CD4-positive, alpha-beta T cell (primary cell): ENCODE measurements around the gene VAMP5. TPM values are rescaled to one million over a fixed set of nuclear protein-coding genes. Genes with fewer than 3 reads are reported as not detected.

Experiments used
- ATAC-seq: fragments of 200-7000 bp; cut with Tn5 transposase; one replicate; pipeline ENCODE4 v1.10.0; 2022; ENCODE audit warnings: mild to moderate bottlenecking; ENCODE audit not compliant: poor library complexity
- CTCF ChIA-PET: fragments of 350-600 bp; sonication (Branson Sonifier 250); formaldehyde crosslinking; loops from one replicate; lab custom pipeline; 2021; ENCODE audit warnings: antibody characterized with exemption, inconsistent platforms; lab: Charles Lee
- POLR2A ChIA-PET: fragments of 350-600 bp; sonication (Branson Sonifier 250); formaldehyde crosslinking; loops from one replicate; lab custom pipeline; 2021; ENCODE audit warnings: antibody characterized with exemption, inconsistent platforms; lab: Charles Lee
- DNase-seq, 14 experiments: peaks; one replicate each; pipeline ENCODE4 v3.0.0-alpha.2; 2013 to 2020; ENCODE audit warnings: mixed read lengths in 2 of 14
- H3K27ac ChIP-seq, 2 donors: one replicate each; pipeline versions ENCODE4 v1.5.1 to v1.7.0; 2013; ENCODE audit warnings: low read length in 2 of 2, low read depth in 1 of 2, mild to moderate bottlenecking in 1 of 2
- H3K27me3 ChIP-seq, 2 experiments: 1 replicate in 1 of 2; 2 replicates in 1 of 2; pipeline versions ENCODE4 v1.6.1 to v1.7.0; 2013; ENCODE audit warnings: low read length in 2 of 2, control low read depth in 1 of 2, mild to moderate bottlenecking in 1 of 2, moderate library complexity in 1 of 2; ENCODE audit not compliant: insufficient read depth in 2 of 2, control insufficient read depth in 1 of 2
- H3K36me3 ChIP-seq: one replicate; pipeline ENCODE4 v1.6.1; 2013; ENCODE audit warnings: low read length, control low read depth; ENCODE audit not compliant: insufficient read depth
- H3K4me1 ChIP-seq: one replicate; pipeline ENCODE4 v1.6.1; 2013; ENCODE audit warnings: low read length, control low read depth; ENCODE audit not compliant: insufficient read depth
- H3K4me3 ChIP-seq: one replicate; pipeline ENCODE4 v1.5.1; 2013; ENCODE audit warnings: mild to moderate bottlenecking, low read length, moderate library complexity
- H3K9me3 ChIP-seq, 2 experiments: 1 replicate in 1 of 2; 2 replicates in 1 of 2; pipeline versions ENCODE4 v1.6.1 to v1.7.0; 2013; ENCODE audit warnings: low read length in 2 of 2, mild to moderate bottlenecking in 2 of 2, control low read depth in 1 of 2, moderate library complexity in 1 of 2; ENCODE audit not compliant: control insufficient read depth in 1 of 2, insufficient read depth in 1 of 2
- H3K27ac Mint-ChIP-seq: one replicate; pipeline ENCODE4 v1.8.0; 2020; ENCODE audit warnings: mixed read lengths
- H3K27me3 Mint-ChIP-seq: one replicate; pipeline ENCODE4 v1.8.0; 2021; ENCODE audit warnings: mixed read lengths
- H3K36me3 Mint-ChIP-seq: one replicate; pipeline ENCODE4 v1.8.0; 2021; ENCODE audit warnings: low read depth, mixed read lengths
- H3K4me1 Mint-ChIP-seq: one replicate; pipeline ENCODE4 v1.8.0; 2021; ENCODE audit warnings: low read depth, mixed read lengths
- H3K4me3 Mint-ChIP-seq: one replicate; pipeline ENCODE4 v1.8.0; 2020; ENCODE audit warnings: mild to moderate bottlenecking, mixed read lengths
- H3K9me3 Mint-ChIP-seq: one replicate; pipeline ENCODE4 v1.8.0; 2020; ENCODE audit warnings: mixed read lengths
- intact Hi-C, 2 experiments: fragments of 100-400 bp; cut with DNase I in 1 of 2; cut with micrococcal nuclease in 1 of 2; formaldehyde crosslinking; loops; one replicate each; pipeline versions ENCODE4 v1.15.1 to v1.9.0; 2023 to 2025; cut with DNase I, micrococcal nuclease
- total RNA-seq, 174 experiments: library from RNA in 2 of 174; stranded (reverse) in 2 of 174; gene quantifications; one replicate each; pipeline ENCODE4 v1.2.3 and lab custom pipeline; 2021 to 2026
- TF ChIP-seq, protein P1 (sequence below): fragments of 200-600 bp; IDR thresholded peaks from one replicate; pipeline ENCODE4 v1.8.0; 2022; ENCODE audit warnings: antibody characterized with exemption, mild to moderate bottlenecking

The VAMP5 gene
- total RNA-seq, 2 experiments from 2014 or later, result 17.0 to 17.2 TPM

DNA sequence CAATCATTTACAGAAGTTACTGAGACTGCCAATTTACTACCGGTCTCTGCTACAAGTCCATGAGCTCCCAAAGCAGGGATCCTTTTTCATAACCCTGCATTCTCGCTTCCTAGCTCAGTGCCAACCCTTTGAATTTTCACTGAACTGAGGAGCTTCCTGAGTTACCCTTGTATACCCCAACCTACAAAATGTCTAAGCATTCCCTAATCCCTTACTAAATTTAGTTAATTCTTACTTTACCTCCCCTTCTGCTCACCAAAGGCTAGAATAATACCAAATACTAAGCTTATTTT, 35.7 kb upstream of the VAMP5 start:
- H3K27ac Mint-ChIP-seq, result no peak overlapping the region
- no peak overlapping the region for H3K27ac ChIP-seq
- no peaks in the 10 kb centered on the region for H3K27me3 Mint-ChIP-seq
- H3K36me3 Mint-ChIP-seq, result peaks cover 79% of the 10 kb centered on the region
- no peaks in the 10 kb centered on the region for H3K27me3 ChIP-seq
- peaks cover 60% of the 10 kb centered on the region for H3K36me3 ChIP-seq
- H3K4me3 ChIP-seq, result no peak overlapping the region
- ChIA-PET CTCF (interaction anchor here (0.6 to 4.2 kb wide), 3 partner anchors 7 to 128 kb away, joined by 3 to 42 read pairs (median 4); partner anchors contain the start of gene MAT2A), POLR2A (interaction anchor here (0.7 to 5.0 kb wide), 5 partner anchors 10 to 143 kb away, joined by 3 to 38 read pairs (median 4); partner anchors contain the start of genes GGCX and MAT2A)
- no peaks in the 10 kb centered on the region for H3K9me3 ChIP-seq
- peaks cover 4% of the 10 kb centered on the region for H3K4me1 ChIP-seq
- TF ChIP-seq, protein P1, sequence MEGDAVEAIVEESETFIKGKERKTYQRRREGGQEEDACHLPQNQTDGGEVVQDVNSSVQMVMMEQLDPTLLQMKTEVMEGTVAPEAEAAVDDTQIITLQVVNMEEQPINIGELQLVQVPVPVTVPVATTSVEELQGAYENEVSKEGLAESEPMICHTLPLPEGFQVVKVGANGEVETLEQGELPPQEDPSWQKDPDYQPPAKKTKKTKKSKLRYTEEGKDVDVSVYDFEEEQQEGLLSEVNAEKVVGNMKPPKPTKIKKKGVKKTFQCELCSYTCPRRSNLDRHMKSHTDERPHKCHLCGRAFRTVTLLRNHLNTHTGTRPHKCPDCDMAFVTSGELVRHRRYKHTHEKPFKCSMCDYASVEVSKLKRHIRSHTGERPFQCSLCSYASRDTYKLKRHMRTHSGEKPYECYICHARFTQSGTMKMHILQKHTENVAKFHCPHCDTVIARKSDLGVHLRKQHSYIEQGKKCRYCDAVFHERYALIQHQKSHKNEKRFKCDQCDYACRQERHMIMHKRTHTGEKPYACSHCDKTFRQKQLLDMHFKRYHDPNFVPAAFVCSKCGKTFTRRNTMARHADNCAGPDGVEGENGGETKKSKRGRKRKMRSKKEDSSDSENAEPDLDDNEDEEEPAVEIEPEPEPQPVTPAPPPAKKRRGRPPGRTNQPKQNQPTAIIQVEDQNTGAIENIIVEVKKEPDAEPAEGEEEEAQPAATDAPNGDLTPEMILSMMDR, result no peak
- H3K9me3 Mint-ChIP-seq, result no peaks in the 10 kb centered on the region
- no peak overlapping the region for H3K4me3 Mint-ChIP-seq
- no peak for ATAC-seq
- peaks cover 7% of the 10 kb centered on the region for H3K4me1 Mint-ChIP-seq
- intact Hi-C loops, result no loop called here
- DNase-seq, result no peak

DNA sequence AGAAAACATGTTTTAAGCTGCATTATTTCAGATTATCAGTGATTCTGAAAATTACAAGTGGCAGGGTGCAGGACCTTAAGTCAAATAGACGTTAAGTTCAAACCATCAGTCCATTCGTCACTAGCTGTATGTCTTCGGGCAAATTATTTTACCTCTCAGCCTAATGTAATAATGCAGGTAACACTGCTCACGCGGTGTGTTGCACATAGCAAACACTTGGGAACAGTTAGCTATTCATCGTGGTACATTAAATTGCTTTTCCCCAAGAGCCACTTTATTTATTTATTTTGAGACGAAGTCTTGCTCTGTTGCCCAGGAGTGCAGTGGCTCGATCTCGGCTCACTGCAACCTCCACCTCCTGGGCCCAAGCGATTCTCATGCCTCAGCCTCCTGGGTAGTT, 35.1 kb upstream of the VAMP5 start:
- CTCF ChIA-PET, result interaction anchor here (0.6 to 4.2 kb wide), 3 partner anchors 8 to 128 kb away, joined by 3 to 42 read pairs (median 4); partner anchors contain the start of gene MAT2A
- H3K27me3 Mint-ChIP-seq, result no peaks in the 10 kb centered on the region
- no peak for ATAC-seq
- peaks cover 4% of the 10 kb centered on the region for H3K4me1 ChIP-seq
- H3K27me3 ChIP-seq, result no peaks in the 10 kb centered on the region
- peaks cover 7% of the 10 kb centered on the region for H3K4me1 Mint-ChIP-seq
- H3K9me3 ChIP-seq, result no peaks in the 10 kb centered on the region
- H3K27ac Mint-ChIP-seq, result no peak overlapping the region
- TF ChIP-seq, protein P1, result no peak
- DNase-seq, result no peak
- H3K36me3 ChIP-seq, result peaks cover 60% of the 10 kb centered on the region
- no peaks in the 10 kb centered on the region for H3K9me3 Mint-ChIP-seq
- no peak overlapping the region for H3K27ac ChIP-seq
- peaks cover 79% of the 10 kb centered on the region for H3K36me3 Mint-ChIP-seq
- H3K4me3 Mint-ChIP-seq, result no peak overlapping the region
- intact Hi-C loops, result no loop called here
- H3K4me3 ChIP-seq, result no peak overlapping the region
- POLR2A ChIA-PET, result interaction anchor here (0.7 to 5.0 kb wide), 3 partner anchors 10 to 14 kb away, joined by 3 to 38 read pairs (median 4); partner anchors contain the start of gene MAT2A

DNA sequence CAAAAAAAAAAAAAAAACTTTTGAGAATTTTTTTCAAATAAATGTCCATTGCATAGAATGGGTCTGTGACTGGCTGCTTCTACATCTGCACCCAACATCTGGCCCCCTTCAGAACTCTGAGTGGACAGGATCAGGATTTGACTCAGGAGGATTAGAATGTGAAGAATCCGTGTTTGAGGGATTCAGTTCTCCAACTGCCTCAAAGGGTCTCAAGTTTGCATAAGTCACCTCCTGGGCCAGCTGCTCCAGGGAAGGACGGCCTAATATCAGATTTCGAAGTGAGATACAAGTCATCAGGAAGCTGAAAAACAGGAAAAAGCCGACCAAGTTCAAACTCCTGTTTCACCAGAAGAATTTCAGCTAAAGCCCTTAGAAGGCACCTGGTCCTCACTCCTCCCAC, 34.4 kb upstream of the VAMP5 start:
- Mint-ChIP-seq H3K36me3 (peaks cover 79% of the 10 kb centered on the region), H3K9me3 (no peaks in the 10 kb centered on the region), H3K27me3 (no peaks in the 10 kb centered on the region), H3K4me1 (peaks cover 7% of the 10 kb centered on the region), H3K27ac (no peak overlapping the region), H3K4me3 (no peak overlapping the region)
- DNase-seq (no peak), ATAC-seq (no peak)
- TF ChIP-seq, protein P1, result no peak
- Histone ChIP-seq H3K36me3 (peaks cover 60% of the 10 kb centered on the region), H3K4me1 (peaks cover 4% of the 10 kb centered on the region), H3K9me3 (no peaks in the 10 kb centered on the region), H3K27ac (no peak overlapping the region), H3K27me3 (no peaks in the 10 kb centered on the region), H3K4me3 (no peak overlapping the region)
- ChIA-PET POLR2A (interaction anchor here (0.7 to 5.0 kb wide), 3 partner anchors 11 to 160 kb away, joined by 3 to 43 read pairs (median 38); partner anchors contain the start of genes MAT2A and SH2D6), CTCF (interaction anchor here (3.1 to 4.2 kb wide), 2 partner anchors 9 to 130 kb away, joined by 42 to 44 read pairs; partner anchors contain the start of genes MAT2A and SH2D6)
- intact Hi-C loops, result loop anchor here (5.0 kb wide), 2 partner anchors 223 to 283 kb away; partner anchors contain the start of gene TGOLN2 (in 1 of the 2)
